Omental fat pad (tissue), 4 donors: ENCODE data around the gene SLC25A17. TPM values are rescaled to one million over a fixed set of nuclear protein-coding genes. Genes with fewer than 3 reads are reported as not detected.

ENCODE experiments used
- ATAC-seq: fragments of 150-250 bp; one replicate; pipeline ENCODE4 v1.9.1; 2016; ENCODE audit warnings: mild to moderate bottlenecking, moderate library complexity; ENCODE audit not compliant: low FRiP score
- DNase-seq: peaks from one replicate; pipeline ENCODE4 v3.0.0-alpha.2; 2019; ENCODE audit warnings: low spot score
- CTCF ChIP-seq, 3 donors: fragments of 450-650 bp; IDR thresholded peaks; one replicate each; pipeline ENCODE4 v1.5.1; 2016 to 2017; ENCODE audit warnings: antibody characterized with exemption in 3 of 3, mild to moderate bottlenecking in 3 of 3, moderate library complexity in 2 of 3
- total RNA-seq, 4 donors: library from RNA; depleted of rRNA; stranded (reverse); fragments of >200 nt; gene quantifications; one replicate each; pipeline ENCODE4 v1.1.0, GENCODE V29; 2016

The SLC25A17 gene
- total RNA-seq, 4 donors from 2014 or later, result 15.1 to 17.8 (median 16.3) TPM

DNA sequence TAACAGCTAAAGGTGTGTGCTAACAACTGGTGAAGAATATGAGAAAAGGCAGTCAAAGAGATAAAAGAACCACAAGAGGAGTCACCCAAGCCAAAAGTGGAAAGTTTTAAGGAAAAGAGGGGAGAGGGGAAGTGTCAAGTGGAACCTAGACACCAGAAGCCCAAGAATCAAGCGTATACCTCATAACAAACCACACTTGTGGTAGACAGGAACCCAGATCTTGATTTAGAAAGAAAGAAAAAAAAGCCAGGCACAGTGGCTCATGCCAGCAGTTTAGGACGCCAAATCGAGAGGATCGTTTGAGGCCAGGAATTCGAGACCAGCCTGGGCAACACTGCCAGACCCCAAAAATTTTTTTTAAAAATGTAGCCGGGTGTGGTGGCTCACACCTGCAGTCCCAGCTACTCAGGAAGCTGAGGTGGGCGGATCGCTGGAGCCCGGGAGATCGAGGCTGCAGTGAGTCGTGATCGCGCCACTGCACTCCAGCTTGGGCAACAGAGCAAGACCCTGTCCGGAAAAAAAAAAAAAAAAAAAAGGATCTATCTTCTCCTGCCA is 877 bp downstream of the SLC25A17 start:
- no peak for TF ChIP-seq CTCF (IDR thresholded peaks at IDR 0.05)
- no peak for ATAC-seq
- DNase-seq, result no peak

DNA sequence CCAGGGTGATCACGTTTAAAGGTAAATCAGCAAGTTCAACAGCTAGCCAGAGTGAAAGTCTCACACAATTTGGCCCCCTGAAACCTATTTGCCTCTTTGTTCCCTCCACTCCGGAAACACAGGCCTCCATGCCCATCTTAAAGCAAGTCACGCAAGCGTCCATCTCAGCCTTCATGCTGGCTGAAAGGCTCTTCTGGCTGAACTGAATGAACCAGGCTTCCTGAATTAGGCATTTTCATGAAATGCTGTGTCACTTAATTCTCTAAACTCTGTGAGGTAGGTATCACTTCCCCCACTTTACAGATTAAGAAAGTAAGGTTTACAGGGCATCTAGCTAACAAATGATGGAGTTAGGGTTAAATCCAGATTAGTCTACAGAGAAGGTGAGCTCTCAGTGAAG is 1.4 kb downstream of the SLC25A17 start:
- no peak for TF ChIP-seq CTCF (IDR thresholded peaks at IDR 0.05)
- DNase-seq (no peak), ATAC-seq (no peak)

GRCh38 chr22:40813912-40814315 is 5.2 kb downstream of the SLC25A17 start:
- ATAC-seq, result no peak
- no peak for DNase-seq
- TF ChIP-seq CTCF (IDR thresholded peaks at IDR 0.05), result no peak

- ATAC-seq (no peak), DNase-seq (no peak)
- TF ChIP-seq CTCF (IDR thresholded peaks at IDR 0.05), result no peak
Measured at GRCh38 chr22:40808018-40808841, 10.9 kb downstream of the SLC25A17 start.

GRCh38 chr22:40806711-40807110 is 12.4 kb downstream of the SLC25A17 start:
- ATAC-seq (no peak), DNase-seq (no peak)
- TF ChIP-seq CTCF (IDR thresholded peaks at IDR 0.05), result no peak

DNA sequence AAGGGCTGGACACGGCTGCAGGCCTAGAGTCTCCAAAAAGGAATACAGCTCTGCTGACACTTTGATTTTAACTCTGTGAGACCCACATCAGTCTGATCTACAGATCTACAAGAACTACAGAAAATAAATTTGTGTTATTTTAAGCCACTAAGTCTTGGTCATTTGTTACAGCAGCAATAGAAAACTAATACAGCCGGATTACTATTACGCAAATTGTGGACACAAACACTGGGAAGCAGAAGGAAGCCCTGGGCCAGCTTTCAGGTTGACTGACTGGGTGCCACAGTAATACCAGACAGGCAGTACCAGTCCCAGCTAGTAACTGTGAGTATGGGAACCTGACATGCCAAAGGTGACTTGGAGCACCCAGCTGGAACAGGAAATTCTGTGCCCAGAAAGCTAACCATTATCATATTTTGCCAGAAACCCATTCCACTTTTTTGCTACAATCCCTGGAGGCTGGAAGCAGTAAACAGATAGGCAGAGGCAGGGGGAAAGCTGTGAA is 13.4 kb downstream of the SLC25A17 start:
- no peak for DNase-seq
- TF ChIP-seq CTCF (IDR thresholded peaks at IDR 0.05), result no peak
- no peak for ATAC-seq

GRCh38 chr22:40805239-40805638 is 13.9 kb downstream of the SLC25A17 start:
- no peak for TF ChIP-seq CTCF (IDR thresholded peaks at IDR 0.05)
- no peak for ATAC-seq
- no peak for DNase-seq
